ENCODE results near the gene SPATA1. TPM values are rescaled to one million over a fixed set of nuclear protein-coding genes. Genes with fewer than 3 reads are reported as not detected.

Gene SPATA1
- polyA plus RNA-seq, 1 donor from 2014 or later, result 0.17 TPM

Other genes with a start within 250 kb of the SPATA1 start
- 14.9 and 20.0 TPM in 2 replicates for gene SAMD13, start 204.7 kb upstream of the SPATA1 start, polyA plus RNA-seq
- gene DNASE2B, start 107.9 kb upstream of the SPATA1 start, polyA plus RNA-seq, result 26.1 and 27.9 TPM in 2 replicates
- 64.3 and 65.1 TPM in 2 replicates for gene RPF1, start 27.1 kb upstream of the SPATA1 start, polyA plus RNA-seq
- 1.5 TPM in 1 of 2 replicates, not detected in the other for gene GNG5, start 195 bp downstream of the SPATA1 start, polyA plus RNA-seq
- gene CTBS, start 68.1 kb downstream of the SPATA1 start, polyA plus RNA-seq, result 0.95 and 1.5 TPM in 2 replicates
- 21.7 and 23.5 TPM in 2 replicates for gene SSX2IP, start 184.1 kb downstream of the SPATA1 start, polyA plus RNA-seq

All from neural cell (in vitro differentiated cells).